Omental fat pad (tissue), 4 donors: ENCODE results near the gene ZSCAN10. TPM values are rescaled to one million over a fixed set of nuclear protein-coding genes. Genes with fewer than 3 reads are reported as not detected.
"Not testable (repeated sequence)": the region's sequence is repeated elsewhere in the genome, so short reads cannot be mapped to it uniquely, and the experiment has no call there.

ENCODE experiments used
- ATAC-seq: fragments of 150-250 bp; one replicate; pipeline ENCODE4 v1.9.1; 2016; ENCODE audit warnings: mild to moderate bottlenecking, moderate library complexity; ENCODE audit not compliant: low FRiP score
- DNase-seq: peaks from one replicate; pipeline ENCODE4 v3.0.0-alpha.2; 2019; ENCODE audit warnings: low spot score
- CTCF ChIP-seq, 3 donors: fragments of 450-650 bp; IDR thresholded peaks; one replicate each; pipeline ENCODE4 v1.5.1; 2016 to 2017; ENCODE audit warnings: antibody characterized with exemption in 3 of 3, mild to moderate bottlenecking in 3 of 3, moderate library complexity in 2 of 3
- total RNA-seq, 4 donors: library from RNA; depleted of rRNA; stranded (reverse); fragments of >200 nt; gene quantifications; one replicate each; pipeline ENCODE4 v1.1.0, GENCODE V29; 2016

ZSCAN10 gene
- total RNA-seq, 4 donors from 2014 or later: 0.28 TPM; not detected in 3

- no peak for TF ChIP-seq CTCF (IDR thresholded peaks at IDR 0.05)
- no peak for ATAC-seq
- no peak for DNase-seq
Measured at GRCh38 chr16:3088450-3088849, 10.6 kb downstream of the ZSCAN10 start.

- ATAC-seq (peak; percentile 24), DNase-seq (no peak)
- TF ChIP-seq CTCF (IDR thresholded peaks at IDR 0.05): no peak
Measured at GRCh38 chr16:3087243-3088235, 11.6 kb downstream of the ZSCAN10 start.

GRCh38 chr16:3086596-3087242, 12.4 kb downstream of the ZSCAN10 start:
- no peak for TF ChIP-seq CTCF (IDR thresholded peaks at IDR 0.05)
- DNase-seq (no peak), ATAC-seq (peak; percentile 35)

GRCh38 chr16:3085868-3086595, 13.1 kb downstream of the ZSCAN10 start:
- no peak for TF ChIP-seq CTCF (IDR thresholded peaks at IDR 0.05)
- DNase-seq (no peak), ATAC-seq (no peak)

GRCh38 chr16:3084969-3085670, 14.0 kb downstream of the ZSCAN10 start:
- no peak for TF ChIP-seq CTCF (IDR thresholded peaks at IDR 0.05)
- DNase-seq: no peak
- ATAC-seq: no peak

GRCh38 chr16:3084491-3084890, 14.6 kb downstream of the ZSCAN10 start:
- DNase-seq: no peak
- no peak for ATAC-seq
- no peak for TF ChIP-seq CTCF (IDR thresholded peaks at IDR 0.05)

- ATAC-seq, DNase-seq: not testable (repeated sequence)
Measured at GRCh38 chr16:3083408-3083807, 15.7 kb downstream of the ZSCAN10 start.

- ATAC-seq, DNase-seq: not testable (repeated sequence)
Measured at GRCh38 chr16:3081957-3082356, 17.1 kb downstream of the ZSCAN10 start.
